Inflammatory macrophage treated with lipopolysaccharide for 4 hours (primary cell): ENCODE results near the gene WDR1.
A peak's percentile ranks its signal among the peaks of the same experiment; 100 is the strongest.

Experiments used
- DNase-seq: peaks from one replicate; pipeline ENCODE4 v3.0.0-alpha.2; 2020

Gene WDR1

GRCh38 chr4:10116569-10117358 lies at the start of gene WDR1:
Gene WDR1 (minus strand): TSS chr4:10116799. CDS start chr4:10116666, 133 bp downstream.
- DNase-seq = peak; percentile 98

- peak; percentile 32 for DNase-seq
These were observed 48.3 kb upstream of the WDR1 start for GRCh38 chr4:10164877-10165283.

- DNase-seq = no peak
These were observed 46.7 kb upstream of the WDR1 start for GRCh38 chr4:10163296-10163695.

GRCh38 chr4:10162341-10163000 lies 45.9 kb upstream of the WDR1 start:
- no peak for DNase-seq

- no peak for DNase-seq
These were observed 45.2 kb upstream of the WDR1 start for GRCh38 chr4:10161840-10162239.

GRCh38 chr4:10161146-10161545 lies 44.5 kb upstream of the WDR1 start:
- DNase-seq = no peak

- DNase-seq = no peak
These were observed 43.8 kb upstream of the WDR1 start for GRCh38 chr4:10160281-10160856.

- DNase-seq = no peak
These were observed 43.1 kb upstream of the WDR1 start for GRCh38 chr4:10159671-10160070.

- DNase-seq = no peak
These were observed 41.8 kb upstream of the WDR1 start for GRCh38 chr4:10158333-10158942.

- DNase-seq = peak; percentile 57
These were observed 41.1 kb upstream of the WDR1 start for GRCh38 chr4:10157478-10158332.

GRCh38 chr4:10154241-10154640 lies 37.6 kb upstream of the WDR1 start:
- DNase-seq = no peak

- no peak for DNase-seq
These were observed 36.6 kb upstream of the WDR1 start for GRCh38 chr4:10153161-10153560.

GRCh38 chr4:10151182-10151581 lies 34.6 kb upstream of the WDR1 start:
- DNase-seq = no peak

- no peak for DNase-seq
These were observed 28.4 kb upstream of the WDR1 start for GRCh38 chr4:10144966-10145365.

- no peak for DNase-seq
These were observed 27.9 kb upstream of the WDR1 start for GRCh38 chr4:10144479-10144878.

- no peak for DNase-seq
These were observed 26.6 kb upstream of the WDR1 start for GRCh38 chr4:10143171-10143570.

GRCh38 chr4:10140866-10141759 lies 24.5 kb upstream of the WDR1 start:
- DNase-seq = no peak

- no peak for DNase-seq
These were observed 22.9 kb upstream of the WDR1 start for GRCh38 chr4:10139518-10139917.

GRCh38 chr4:10135260-10135659 lies 18.7 kb upstream of the WDR1 start:
- DNase-seq = no peak

- DNase-seq = no peak
These were observed 17.5 kb upstream of the WDR1 start for GRCh38 chr4:10134141-10134540.

- DNase-seq = no peak
These were observed 14.6 kb upstream of the WDR1 start for GRCh38 chr4:10131202-10131601.
